ENCODE data around the gene RNF213.
"Not testable (repeated sequence)": the region's sequence is repeated elsewhere in the genome, so short reads cannot be mapped to it uniquely, and the experiment has no call there.

RNF213 gene

DNA sequence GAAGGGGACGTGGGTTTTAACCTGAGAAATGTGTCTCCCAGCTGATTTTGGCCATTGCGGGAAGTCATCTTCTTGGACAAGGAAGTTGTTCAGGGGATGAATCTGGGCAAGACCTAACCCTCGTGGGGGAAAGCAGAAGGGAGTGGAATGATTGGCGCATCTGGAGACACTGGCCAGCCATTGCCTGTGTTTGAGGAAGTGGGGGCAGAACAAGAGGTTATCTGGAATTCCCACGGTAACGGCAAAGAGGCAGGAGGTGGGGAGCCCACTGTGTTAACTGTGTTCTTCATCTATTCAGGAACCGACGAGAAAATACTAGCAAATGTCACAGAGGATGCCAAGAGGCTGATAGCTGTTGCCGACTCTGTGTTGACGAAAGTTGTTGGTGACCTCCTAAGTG, 66.9 kb downstream of the RNF213 start:
- Histone ChIP-seq H3K4me3 (ENCODE audit: insufficient read depth, low read length, poor library complexity, severe bottlenecking) (no peak overlapping the region), H3K27me3 (ENCODE audit: low read length) (no peaks in the 10 kb centered on the region)

GRCh38 chr17:80328634-80329380, 68.2 kb downstream of the RNF213 start:
- Histone ChIP-seq H4K20me1 (ENCODE audit: low read depth, low read length) (no peaks in the 10 kb centered on the region), H3K9me3 (ENCODE audit: insufficient read depth, low read length) (no peaks in the 10 kb centered on the region), H3K9me2 (replicated peaks; ENCODE audit: insufficient read depth, low read length) (no peaks in the 10 kb centered on the region), H3K27ac (ENCODE audit: low read depth, low read length) (no peak overlapping the region), H3K4me3 (ENCODE audit: insufficient read depth, low read length, poor library complexity, severe bottlenecking) (no peak overlapping the region), H2AFZ (ENCODE audit: low read depth, low read length, severe bottlenecking) (no peak overlapping the region), H3F3A (ENCODE audit: insufficient read depth) (no peaks in the 10 kb centered on the region), H3K36me3 (ENCODE audit: low read length) (no peaks in the 10 kb centered on the region), H3K9ac (ENCODE audit: low read length) (no peak overlapping the region), H3K79me2 (ENCODE audit: insufficient read depth, low read length) (no peaks in the 10 kb centered on the region), H3K27me3 (ENCODE audit: low read length) (no peaks in the 10 kb centered on the region), H3K4me2 (ENCODE audit: low read depth, low read length, poor library complexity, severe bottlenecking) (no peak overlapping the region)
- no peak for TF ChIP-seq EZH2phosphoT487 (conservative IDR thresholded peaks at IDR 0.05; ENCODE audit: low read length)
- no peak for TF ChIP-seq CTCF (IDR thresholded peaks at IDR 0.05; ENCODE audit: insufficient read depth, low read length, poor library complexity, severe bottlenecking)

More for the DNA sequence above, 66.9 kb downstream of the RNF213 start:
- H3K9ac ChIP-seq (ENCODE audit: low read length): no peak overlapping the region
- H3K9me3 ChIP-seq (ENCODE audit: insufficient read depth, low read length): peaks cover 5% of the 10 kb centered on the region; the same call in 1 of the 2 replicates
- no peaks in the 10 kb centered on the region for H4K20me1 ChIP-seq (ENCODE audit: low read depth, low read length)
- no peak overlapping the region for H3K4me2 ChIP-seq (ENCODE audit: low read depth, low read length, poor library complexity, severe bottlenecking)
- no peak for TF ChIP-seq EZH2phosphoT487 (conservative IDR thresholded peaks at IDR 0.05; ENCODE audit: low read length)
- no peak for TF ChIP-seq CTCF (IDR thresholded peaks at IDR 0.05; ENCODE audit: insufficient read depth, low read length, poor library complexity, severe bottlenecking)
- no peaks in the 10 kb centered on the region for H3K9me2 ChIP-seq (replicated peaks; ENCODE audit: insufficient read depth, low read length)
- no peaks in the 10 kb centered on the region for H3F3A ChIP-seq (ENCODE audit: insufficient read depth)
- no peak overlapping the region for H3K27ac ChIP-seq (ENCODE audit: low read depth, low read length)
- H3K36me3 ChIP-seq (ENCODE audit: low read length): no peaks in the 10 kb centered on the region
- no peaks in the 10 kb centered on the region for H3K79me2 ChIP-seq (ENCODE audit: insufficient read depth, low read length)
- no peak overlapping the region for H2AFZ ChIP-seq (ENCODE audit: low read depth, low read length, severe bottlenecking)

DNA sequence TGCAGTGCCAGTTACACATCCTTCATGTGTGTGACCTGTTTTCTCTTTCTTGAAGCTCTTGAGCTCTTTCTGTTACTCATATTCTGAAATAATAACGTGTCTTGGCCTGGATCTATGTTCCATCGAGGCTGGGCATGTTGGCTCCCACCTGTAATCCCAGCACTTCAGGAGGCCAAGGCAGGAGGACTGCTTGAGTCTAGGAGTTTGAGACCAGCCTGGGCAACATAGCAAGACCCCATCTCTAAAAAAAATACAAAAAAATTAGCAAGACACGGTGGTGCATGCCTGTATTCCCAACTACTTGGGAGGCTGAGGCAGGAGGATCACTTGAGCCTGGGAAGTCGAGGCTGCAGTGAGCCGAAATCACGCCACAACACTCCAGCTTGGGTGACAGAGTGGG, 68.8 kb downstream of the RNF213 start:
- H3K36me3 ChIP-seq (ENCODE audit: low read length); H3K9ac ChIP-seq (ENCODE audit: low read length); H4K20me1 ChIP-seq (ENCODE audit: low read depth, low read length): not testable (repeated sequence)

DNA sequence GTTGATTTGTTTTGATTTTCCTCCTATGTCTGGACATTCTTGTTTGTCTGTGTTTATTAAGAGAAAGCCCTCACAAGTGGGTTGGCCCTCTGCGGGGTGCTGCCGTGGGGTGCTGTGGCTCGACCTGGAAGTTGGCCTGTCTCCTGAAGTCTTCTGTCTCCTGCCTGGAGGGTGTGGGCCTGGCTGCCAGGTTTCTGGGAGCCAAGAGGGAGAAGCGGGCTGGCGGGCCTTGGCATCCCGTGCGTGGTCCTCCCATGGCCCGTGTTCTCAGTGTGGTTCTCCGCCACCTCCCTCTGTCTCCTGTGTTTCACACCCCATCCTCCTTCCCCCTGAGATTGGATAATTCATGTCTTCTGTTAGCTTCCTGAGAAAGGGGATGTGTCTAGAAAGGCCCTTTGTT, 69.6 kb downstream of the RNF213 start:
- H3K4me2 ChIP-seq (ENCODE audit: low read depth, low read length, poor library complexity, severe bottlenecking): no peak overlapping the region
- TF ChIP-seq CTCF (IDR thresholded peaks at IDR 0.05; ENCODE audit: insufficient read depth, low read length, poor library complexity, severe bottlenecking): no peak
- no peak for TF ChIP-seq EZH2phosphoT487 (conservative IDR thresholded peaks at IDR 0.05; ENCODE audit: low read length)
- no peaks in the 10 kb centered on the region for H3K36me3 ChIP-seq (ENCODE audit: low read length)

More for the DNA sequence above, 68.8 kb downstream of the RNF213 start:
- not testable (repeated sequence) for H3K4me2 ChIP-seq (ENCODE audit: low read depth, low read length, poor library complexity, severe bottlenecking); H3K79me2 ChIP-seq (ENCODE audit: insufficient read depth, low read length); H3K27ac ChIP-seq (ENCODE audit: low read depth, low read length); H2AFZ ChIP-seq (ENCODE audit: low read depth, low read length, severe bottlenecking); H3F3A ChIP-seq (ENCODE audit: insufficient read depth); H3K4me3 ChIP-seq (ENCODE audit: insufficient read depth, low read length, poor library complexity, severe bottlenecking); H3K9me2 ChIP-seq (replicated peaks; ENCODE audit: insufficient read depth, low read length); H3K9me3 ChIP-seq (ENCODE audit: insufficient read depth, low read length); H3K27me3 ChIP-seq (ENCODE audit: low read length)

DNA sequence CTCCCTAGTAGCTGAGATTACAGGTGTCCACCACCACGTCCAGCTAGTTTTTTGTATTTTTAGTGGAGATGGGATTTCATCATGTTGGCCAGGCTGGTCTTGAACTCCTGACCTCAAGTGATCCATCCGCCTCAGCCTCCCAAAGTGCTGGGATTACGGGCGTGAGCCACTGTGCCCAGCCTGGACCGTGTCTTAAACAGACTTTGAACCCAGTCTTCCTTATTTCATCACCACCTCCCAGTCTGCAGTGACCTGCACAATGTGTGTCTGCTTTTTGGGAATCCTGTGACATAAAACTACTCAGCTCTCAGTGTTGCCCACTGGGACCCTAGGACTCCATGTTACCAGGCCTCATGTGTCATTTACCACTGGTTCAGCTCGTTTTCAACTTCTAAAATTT, 70.3 kb downstream of the RNF213 start:
- H3K36me3 ChIP-seq (ENCODE audit: low read length); H3K9me2 ChIP-seq (replicated peaks; ENCODE audit: insufficient read depth, low read length); H3K4me3 ChIP-seq (ENCODE audit: insufficient read depth, low read length, poor library complexity, severe bottlenecking); H4K20me1 ChIP-seq (ENCODE audit: low read depth, low read length); H3K9ac ChIP-seq (ENCODE audit: low read length); H3K4me2 ChIP-seq (ENCODE audit: low read depth, low read length, poor library complexity, severe bottlenecking); H3K9me3 ChIP-seq (ENCODE audit: insufficient read depth, low read length); H3K27ac ChIP-seq (ENCODE audit: low read depth, low read length); H3K79me2 ChIP-seq (ENCODE audit: insufficient read depth, low read length); H2AFZ ChIP-seq (ENCODE audit: low read depth, low read length, severe bottlenecking); H3F3A ChIP-seq (ENCODE audit: insufficient read depth); H3K27me3 ChIP-seq (ENCODE audit: low read length): not testable (repeated sequence)

More for the DNA sequence above, 69.6 kb downstream of the RNF213 start:
- no peaks in the 10 kb centered on the region for H3K79me2 ChIP-seq (ENCODE audit: insufficient read depth, low read length)
- no peaks in the 10 kb centered on the region for H3K9me2 ChIP-seq (replicated peaks; ENCODE audit: insufficient read depth, low read length)
- H3K27me3 ChIP-seq (ENCODE audit: low read length): no peaks in the 10 kb centered on the region
- no peaks in the 10 kb centered on the region for H4K20me1 ChIP-seq (ENCODE audit: low read depth, low read length)
- H2AFZ ChIP-seq (ENCODE audit: low read depth, low read length, severe bottlenecking): no peak overlapping the region
- H3K9ac ChIP-seq (ENCODE audit: low read length): no peak overlapping the region
- no peak overlapping the region for H3K27ac ChIP-seq (ENCODE audit: low read depth, low read length)
- no peaks in the 10 kb centered on the region for H3F3A ChIP-seq (ENCODE audit: insufficient read depth)
- no peak overlapping the region for H3K4me3 ChIP-seq (ENCODE audit: insufficient read depth, low read length, poor library complexity, severe bottlenecking)
- no peaks in the 10 kb centered on the region for H3K9me3 ChIP-seq (ENCODE audit: insufficient read depth, low read length)

Measured in SU-DHL-6 (cell line).